H1 (cell line): Measurements from ENCODE around the gene BABAM2. TPM values are rescaled to one million over a fixed set of nuclear protein-coding genes. Genes with fewer than 3 reads are reported as not detected.

ENCODE experiments used
- CTCF ChIA-PET: fragments of 300-600 bp; sonication (Branson Sonifier 250); formaldehyde crosslinking; loops from one replicate; lab custom pipeline; 2021; ENCODE audit not compliant: partially characterized antibody; lab: Charles Lee
- POLR2A ChIA-PET: fragments of 300-600 bp; sonication (Branson Sonifier 250); formaldehyde crosslinking; loops from one replicate; lab custom pipeline; 2021; ENCODE audit warnings: inconsistent platforms; ENCODE audit not compliant: partially characterized antibody; lab: Charles Lee
- DNase-seq, 2 experiments: peaks; one replicate each; pipeline versions ENCODE4 v3.0.0 to v3.0.0-alpha.2; 2010 to 2022; ENCODE audit warnings: low spot score in 2 of 2, low read depth in 1 of 2, mixed read lengths in 1 of 2
- FAIRE-seq: peaks from 2 replicates; lab custom pipeline; 2011; peaks lifted over from hg19 to GRCh38; lab: Jason Lieb, UNC
- H2AFZ ChIP-seq: 2 replicates; pipeline ENCODE4 v1.8.1; 2012; ENCODE audit warnings: low read length, inconsistent platforms
- H2AK5ac ChIP-seq: 2 replicates; pipeline ENCODE4 v1.6.1; 2013; ENCODE audit warnings: low read depth, low read length
- H2BK120ac ChIP-seq: replicated peaks from 2 replicates; pipeline ENCODE3; 2013; ENCODE audit warnings: low read depth, low read length, inconsistent platforms
- H2BK12ac ChIP-seq: 2 replicates; pipeline ENCODE4 v1.6.1; 2013; ENCODE audit warnings: low read depth, low read length
- H2BK15ac ChIP-seq: 2 replicates; pipeline ENCODE4 v1.6.1; 2013; ENCODE audit warnings: low read length
- H2BK20ac ChIP-seq: 2 replicates; pipeline ENCODE4 v1.6.1; 2013; ENCODE audit warnings: low read length
- H2BK5ac ChIP-seq: 2 replicates; pipeline ENCODE4 v1.6.1; 2013; ENCODE audit warnings: low read depth, low read length
- H3K14ac ChIP-seq: 2 replicates; pipeline ENCODE4 v1.6.1; 2013; ENCODE audit warnings: inconsistent platforms; ENCODE audit not compliant: insufficient read length
- H3K18ac ChIP-seq: 2 replicates; pipeline ENCODE4 v1.6.1; 2013; ENCODE audit warnings: low read length; ENCODE audit errors: extremely low read depth
- H3K23ac ChIP-seq: 2 replicates; pipeline ENCODE4 v1.6.1; 2013; ENCODE audit warnings: inconsistent platforms; ENCODE audit not compliant: insufficient read length
- H3K23me2 ChIP-seq: 2 replicates; pipeline ENCODE4 v1.6.1; 2013; ENCODE audit warnings: low read depth, low read length
- H3K27ac ChIP-seq: 2 replicates; pipeline ENCODE4 v1.6.1; 2011; ENCODE audit warnings: low read depth, low read length, inconsistent platforms
- H3K27me3 ChIP-seq, 4 experiments: replicated peaks in 1 of 4; 1 replicate in 1 of 4; 2 replicates in 3 of 4; pipeline versions ENCODE4 v1.6.1 to v1.8.1; 2011 to 2013; ENCODE audit warnings: low read length in 3 of 4, mild to moderate bottlenecking in 3 of 4, inconsistent platforms in 2 of 4, mixed read lengths in 2 of 4, moderate library complexity in 1 of 4; ENCODE audit not compliant: control insufficient read depth in 3 of 4, insufficient read depth in 3 of 4; ENCODE audit errors: extremely low read depth in 1 of 4
- H3K36me3 ChIP-seq, 4 experiments: 2 replicates each; pipeline versions ENCODE4 v1.6.1 to v1.8.1; 2011 to 2013; ENCODE audit warnings: mild to moderate bottlenecking in 4 of 4, low read length in 3 of 4, moderate library complexity in 2 of 4, control low read depth in 1 of 4, inconsistent platforms in 1 of 4; ENCODE audit not compliant: insufficient read depth in 4 of 4, control insufficient read depth in 2 of 4
- H3K4ac ChIP-seq: replicated peaks from 2 replicates; pipeline ENCODE3; 2013; ENCODE audit warnings: low read length, low read depth, mixed read lengths, inconsistent platforms; ENCODE audit not compliant: insufficient read length
- H3K4me1 ChIP-seq, 4 experiments: replicated peaks in 1 of 4; 1 replicate in 1 of 4; 2 replicates in 3 of 4; pipeline versions ENCODE4 v1.6.1 to v1.8.1; 2011 to 2013; ENCODE audit warnings: low read length in 3 of 4, inconsistent platforms in 2 of 4, mixed read lengths in 1 of 4; ENCODE audit not compliant: insufficient read depth in 4 of 4, control insufficient read depth in 3 of 4
- H3K4me2 ChIP-seq, 2 experiments: 2 replicates each; pipeline versions ENCODE4 v1.6.1 to v1.8.1; 2011 to 2013; ENCODE audit warnings: low read depth in 2 of 2, low read length in 2 of 2, control low read depth in 1 of 2, inconsistent platforms in 1 of 2, mild to moderate bottlenecking in 1 of 2; ENCODE audit not compliant: insufficient read depth in 1 of 2
- H3K4me3 ChIP-seq, 4 experiments: fragments of 200-600, 300-600 bp in 1 of 4; sonication (generic), shearing (Covaris generic), sonication (Bioruptor Twin) in 1 of 4; 2 replicates each; pipeline versions ENCODE4 v1.5.1 to v1.8.1; 2011 to 2016; ENCODE audit warnings: low read length in 4 of 4, low read depth in 3 of 4, control low read depth in 2 of 4, inconsistent platforms in 2 of 4, mild to moderate bottlenecking in 2 of 4, mixed read lengths in 1 of 4, moderate library complexity in 1 of 4; ENCODE audit not compliant: insufficient read depth in 2 of 4; ENCODE audit errors: extremely low read depth in 1 of 4
- H3K56ac ChIP-seq: replicated peaks from 2 replicates; pipeline ENCODE3; 2013; ENCODE audit warnings: low read depth, mild to moderate bottlenecking, mixed read lengths, low read length, inconsistent platforms; ENCODE audit not compliant: insufficient read length
- H3K79me1 ChIP-seq: 2 replicates; pipeline ENCODE4 v1.6.1; 2013; ENCODE audit warnings: low read depth, low read length, control low read depth
- H3K79me2 ChIP-seq, 2 experiments: 2 replicates each; pipeline versions ENCODE4 v1.6.1 to v1.8.1; 2012 to 2013; ENCODE audit warnings: low read length in 2 of 2, mild to moderate bottlenecking in 2 of 2, inconsistent platforms in 1 of 2; ENCODE audit not compliant: insufficient read depth in 2 of 2, control insufficient read depth in 1 of 2
- H3K9ac ChIP-seq, 4 experiments: replicated peaks in 1 of 4; 1 replicate in 1 of 4; 2 replicates in 3 of 4; pipeline versions ENCODE4 v1.6.1 to v1.8.1; 2011 to 2013; ENCODE audit warnings: low read depth in 3 of 4, low read length in 3 of 4, control low read depth in 2 of 4, mild to moderate bottlenecking in 2 of 4, moderate library complexity in 2 of 4, inconsistent platforms in 1 of 4; ENCODE audit errors: extremely low read depth in 1 of 4
- H3K9me3 ChIP-seq, 2 experiments: 2 replicates each; pipeline versions ENCODE4 v1.6.1 to v1.8.1; 2012 to 2013; ENCODE audit warnings: mild to moderate bottlenecking in 2 of 2, moderate library complexity in 2 of 2, control low read depth in 1 of 2, inconsistent platforms in 1 of 2, low read depth in 1 of 2, low read length in 1 of 2, mixed read lengths in 1 of 2; ENCODE audit not compliant: insufficient read depth in 2 of 2
- H4K20me1 ChIP-seq, 2 experiments: replicated peaks in 1 of 2; 2 replicates each; pipeline versions ENCODE3 to v1.8.1; 2011 to 2013; ENCODE audit warnings: inconsistent platforms in 2 of 2, low read length in 2 of 2, mild to moderate bottlenecking in 1 of 2; ENCODE audit not compliant: insufficient read depth in 2 of 2, control insufficient read depth in 1 of 2
- H4K5ac ChIP-seq: 2 replicates; pipeline ENCODE4 v1.6.1; 2013; ENCODE audit warnings: low read length, low read depth, mixed read lengths, inconsistent platforms; ENCODE audit not compliant: insufficient read length
- H4K8ac ChIP-seq: 2 replicates; pipeline ENCODE4 v1.8.0; 2013; ENCODE audit warnings: mild to moderate bottlenecking, moderate library complexity, low read length, inconsistent platforms; ENCODE audit not compliant: insufficient read depth; ENCODE audit errors: extremely low read depth
- H4K91ac ChIP-seq: replicated peaks from 2 replicates; pipeline ENCODE3; 2013; ENCODE audit warnings: low read length, mixed read lengths, inconsistent platforms; ENCODE audit not compliant: insufficient read length
- POLR2A ChIP-seq, 2 experiments: IDR thresholded peaks; 1 replicate in 1 of 2; 2 replicates in 1 of 2; pipeline ENCODE4 v1.6.1; 2011; ENCODE audit warnings: low read depth in 2 of 2, low read length in 2 of 2, mild to moderate bottlenecking in 2 of 2; ENCODE audit errors: control extremely low read depth in 1 of 2
- TAF7 ChIP-seq: optimal IDR thresholded peaks from 2 replicates; pipeline ENCODE3; 2011; ENCODE audit warnings: low read depth, mild to moderate bottlenecking, inconsistent platforms, low read length, moderate library complexity, borderline replicate concordance
- TBP ChIP-seq: IDR thresholded peaks from 2 replicates; pipeline ENCODE4 v1.6.1; 2011; ENCODE audit warnings: low read depth, low read length, improper control_type of control experiment
- WGBS, 2 experiments: shearing (Covaris generic) in 1 of 2; methylation state at CpG; one replicate each; pipeline versions ENCODE4 v1.1.6 to v1.1.7; 2013 to 2015; ENCODE audit warnings: low lambda C conversion rate in 2 of 2, mixed read lengths in 2 of 2, inconsistent platforms in 1 of 2, low coverage in 1 of 2, missing lambda C conversion rate in 1 of 2; ENCODE audit not compliant: insufficient replicate concordance in 2 of 2, insufficient coverage in 1 of 2, insufficient read length in 1 of 2; ENCODE audit errors: extremely low coverage in 1 of 2, missing lambda C conversion rate in 1 of 2; 5-methylcytosine and 5-hydroxymethylcytosine counted together
- polyA plus RNA-seq, 7 experiments: library from polyadenylated mRNA; depleted of rRNA in 3 of 7; stranded (reverse) in 5 of 7; unstranded in 2 of 7; fragments of >200 nt in 5 of 7; fragments of 200-250 nt in 2 of 7; gene quantifications; 1 replicate in 5 of 7; 2 replicates in 1 of 7; 4 replicates in 1 of 7; pipeline versions ENCODE4 v1.2.1 to v1.2.3, GENCODE V29; 2011 to 2013; ENCODE audit warnings: missing spikeins in 2 of 7, mixed read lengths in 2 of 7
- total RNA-seq: library from RNA; stranded (reverse); fragmentation: NEBNext Ultra II Directional; extraction: Animal tissue kit (Norgen Biotek cat#: 25700); gene quantifications from 2 replicates; pipeline ENCODE4 v1.2.1, GENCODE V29; 2021

The BABAM2 gene
- total and polyA plus RNA-seq, 2 of the 8 experiments (the other 6 are each of a cell fraction or from before 2014, with no cell fraction given), result 15.8 to 20.9 TPM

DNA sequence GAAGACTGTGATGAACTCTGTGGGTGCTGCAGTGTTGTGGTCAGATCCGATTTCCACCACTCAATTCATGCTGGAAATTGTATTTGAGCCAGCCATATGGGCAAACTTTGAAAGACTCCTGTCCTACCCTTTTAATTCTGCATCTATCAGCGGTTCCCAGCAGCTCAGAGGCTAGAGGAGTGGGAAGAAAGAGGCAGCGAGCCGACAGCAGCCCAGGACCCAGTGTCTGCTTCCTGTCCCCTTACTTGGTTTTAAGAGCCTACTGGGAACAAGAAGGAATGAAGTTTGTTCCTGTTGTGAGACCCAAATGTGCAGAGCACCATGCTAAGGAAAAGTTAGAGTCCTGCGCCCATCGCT is 429.5 kb downstream of the BABAM2 start:
- Histone ChIP-seq H3K9me3 (no peaks in the 10 kb centered on the region), H3K27me3 (no peaks in the 10 kb centered on the region), H3K9ac (no peak overlapping the region), H2BK12ac (peak overlapping the region; percentile 32; the same call in 1 of the 2 replicates), H2BK20ac (no peak overlapping the region), H4K8ac (no peak overlapping the region), H2BK5ac (0 out of 2 replicates have a peak overlapping the region, but pooled peaks have one; percentile 11), H3K14ac (no peak overlapping the region), H3K27ac (no peak overlapping the region), H3K4me2 (no peak overlapping the region), H2AK5ac (no peak overlapping the region), H3K79me2 (no peaks in the 10 kb centered on the region), H3K4me1 (peaks cover 11 to 31% (median 22%) of the 10 kb centered on the region in 4 experiments), H2BK120ac (no peak overlapping the region), H3K79me1 (no peaks in the 10 kb centered on the region), H3K4ac (no peak overlapping the region), H3K36me3 (no peaks in the 10 kb centered on the region), H3K56ac (no peak overlapping the region), H4K5ac (no peak overlapping the region), H3K4me3 (no peak overlapping the region), H2BK15ac (no peak overlapping the region; the same call in 1 of the 2 replicates), H3K23ac (no peak overlapping the region), H4K91ac (peak overlapping the region; percentile 32), H3K18ac (no peak overlapping the region; the same call in 1 of the 2 replicates), H2AFZ (no peak overlapping the region), H4K20me1 (no peaks in the 10 kb centered on the region), H3K23me2 (no peaks in the 10 kb centered on the region; the same call in 1 of the 2 replicates)
- FAIRE-seq (no peak), DNase-seq (no peak)
- POLR2A ChIA-PET, result interaction anchor here (1.6 to 1.7 kb wide), 2 partner anchors 8 kb away, joined by 3 to 5 read pairs; no protein-coding TSS in a partner anchor
- CTCF ChIA-PET, result no interaction called here
- 86% methylated on average over 6 of the region's 6 CpGs; no CpG with 5 or more reads in 1 of the 2 experiments for WGBS, 2 experiments
- no peak for TF ChIP-seq TAF7
- no peak for TF ChIP-seq POLR2A (IDR thresholded peaks at IDR 0.05; ENCODE audit: control extremely low read depth in 1 of 2, low read depth in 2 of 2, low read length in 2 of 2)
- TF ChIP-seq TBP, result no peak
